ENCODE results near the gene SEC61B. TPM values are rescaled to one million over a fixed set of nuclear protein-coding genes. Genes with fewer than 3 reads are reported as not detected.
A peak's percentile ranks its signal among the peaks of the same experiment; 100 is the strongest.

Gene SEC61B
- 100 to 1,000 TPM; 141 to 181 TPM for polyA plus RNA-seq

GRCh38 chr9:99221621-99222415 lies at the start of gene SEC61B, which contains the start of gene ALG2:
SEC61B (plus strand) TSS chr9:99222282; CDS start chr9:99222364, 82 bp downstream.
ALG2 (minus strand) TSS chr9:99221942; CDS start chr9:99221894, 48 bp downstream.
- peak within 1 kb of the TSS; percentile 91 to 95 for H3K27ac ChIP-seq (ENCODE audit: low read depth in 2 of 2, low read length in 1 of 2)
- H3K27me3 ChIP-seq (ENCODE audit: control insufficient read depth in 1 of 2, insufficient read depth in 2 of 2, low read length in 2 of 2): no peaks in the 10 kb centered on the region
- H3K4me1 ChIP-seq (ENCODE audit: control insufficient read depth in 2 of 2, insufficient read depth in 2 of 2, low read length in 1 of 2): no peaks in the 10 kb centered on the region
- 0 to 1% methylated on average over 70 of the region's 70 CpGs for WGBS, 2 donors
- peak within 1 kb of the TSS; percentile 99 to 100 for H3K4me3 ChIP-seq (ENCODE audit: low read depth in 1 of 2, low read length in 2 of 2)
- H3K36me3 ChIP-seq (ENCODE audit: control insufficient read depth in 2 of 2, insufficient read depth in 2 of 2, low read length in 1 of 2): peaks cover 3 to 11% of the 10 kb centered on the region in 2 donors
- H3K9me3 ChIP-seq (ENCODE audit: control insufficient read depth in 2 of 2, insufficient read depth in 1 of 2, low read depth in 1 of 2, low read length in 1 of 2): no peaks in the 10 kb centered on the region

- Histone ChIP-seq H3K27ac (ENCODE audit: low read depth in 2 of 2, low read length in 1 of 2) (no peak overlapping the region), H3K36me3 (ENCODE audit: control insufficient read depth in 2 of 2, insufficient read depth in 2 of 2, low read length in 1 of 2) (no peaks in the 10 kb centered on the region), H3K4me3 (ENCODE audit: low read depth in 1 of 2, low read length in 2 of 2) (no peak overlapping the region), H3K27me3 (ENCODE audit: control insufficient read depth in 1 of 2, insufficient read depth in 2 of 2, low read length in 2 of 2) (no peaks in the 10 kb centered on the region), H3K4me1 (ENCODE audit: control insufficient read depth in 2 of 2, insufficient read depth in 2 of 2, low read length in 1 of 2) (no peaks in the 10 kb centered on the region), H3K9me3 (ENCODE audit: control insufficient read depth in 2 of 2, insufficient read depth in 1 of 2, low read depth in 1 of 2, low read length in 1 of 2) (no peaks in the 10 kb centered on the region)
- 70 to 81% methylated on average over 10 of the region's 10 CpGs for WGBS, 2 donors
Measured at GRCh38 chr9:99173570-99174504, 48.2 kb upstream of the SEC61B start.

- no peak overlapping the region for H3K27ac ChIP-seq (ENCODE audit: low read depth in 2 of 2, low read length in 1 of 2)
- WGBS, 2 donors: 59 to 60% methylated on average over 4 of the region's 4 CpGs
Measured at GRCh38 chr9:99176527-99177013, 45.5 kb upstream of the SEC61B start.

GRCh38 chr9:99177576-99178366 lies 44.3 kb upstream of the SEC61B start:
- WGBS, 2 donors: 90% methylated on average over 8 of the region's 8 CpGs
- no peaks in the 10 kb centered on the region for H3K27me3 ChIP-seq (ENCODE audit: control insufficient read depth in 1 of 2, insufficient read depth in 2 of 2, low read length in 2 of 2)
- no peak overlapping the region for H3K27ac ChIP-seq (ENCODE audit: low read depth in 2 of 2, low read length in 1 of 2)
- H3K36me3 ChIP-seq (ENCODE audit: control insufficient read depth in 2 of 2, insufficient read depth in 2 of 2, low read length in 1 of 2): no peaks in the 10 kb centered on the region
- H3K4me1 ChIP-seq (ENCODE audit: control insufficient read depth in 2 of 2, insufficient read depth in 2 of 2, low read length in 1 of 2): no peaks in the 10 kb centered on the region
- no peaks in the 10 kb centered on the region for H3K9me3 ChIP-seq (ENCODE audit: control insufficient read depth in 2 of 2, insufficient read depth in 1 of 2, low read depth in 1 of 2, low read length in 1 of 2)
- no peak overlapping the region for H3K4me3 ChIP-seq (ENCODE audit: low read depth in 1 of 2, low read length in 2 of 2)

More at GRCh38 chr9:99176527-99177013, 45.5 kb upstream of the SEC61B start:
- Histone ChIP-seq H3K9me3 (ENCODE audit: control insufficient read depth in 2 of 2, insufficient read depth in 1 of 2, low read depth in 1 of 2, low read length in 1 of 2) (no peaks in the 10 kb centered on the region), H3K4me3 (ENCODE audit: low read depth in 1 of 2, low read length in 2 of 2) (no peak overlapping the region), H3K36me3 (ENCODE audit: control insufficient read depth in 2 of 2, insufficient read depth in 2 of 2, low read length in 1 of 2) (no peaks in the 10 kb centered on the region), H3K4me1 (ENCODE audit: control insufficient read depth in 2 of 2, insufficient read depth in 2 of 2, low read length in 1 of 2) (no peaks in the 10 kb centered on the region), H3K27me3 (ENCODE audit: control insufficient read depth in 1 of 2, insufficient read depth in 2 of 2, low read length in 2 of 2) (no peaks in the 10 kb centered on the region)

GRCh38 chr9:99178912-99179872 lies 42.9 kb upstream of the SEC61B start:
- H3K27ac ChIP-seq (ENCODE audit: low read depth in 2 of 2, low read length in 1 of 2): no peak overlapping the region
- 90% methylated on average over 17 of the region's 17 CpGs for WGBS, 2 donors
- no peaks in the 10 kb centered on the region for H3K4me1 ChIP-seq (ENCODE audit: control insufficient read depth in 2 of 2, insufficient read depth in 2 of 2, low read length in 1 of 2)
- no peaks in the 10 kb centered on the region for H3K27me3 ChIP-seq (ENCODE audit: control insufficient read depth in 1 of 2, insufficient read depth in 2 of 2, low read length in 2 of 2)
- no peaks in the 10 kb centered on the region for H3K9me3 ChIP-seq (ENCODE audit: control insufficient read depth in 2 of 2, insufficient read depth in 1 of 2, low read depth in 1 of 2, low read length in 1 of 2)
- no peak overlapping the region for H3K4me3 ChIP-seq (ENCODE audit: low read depth in 1 of 2, low read length in 2 of 2)
- no peaks in the 10 kb centered on the region for H3K36me3 ChIP-seq (ENCODE audit: control insufficient read depth in 2 of 2, insufficient read depth in 2 of 2, low read length in 1 of 2)

GRCh38 chr9:99180199-99180598 lies 41.9 kb upstream of the SEC61B start:
- no peak overlapping the region for H3K27ac ChIP-seq (ENCODE audit: low read depth in 2 of 2, low read length in 1 of 2)
- WGBS, 2 donors: 89 to 94% methylated on average over 1 of the region's 1 CpG

GRCh38 chr9:99180662-99181061 lies 41.4 kb upstream of the SEC61B start:
- 87 to 89% methylated on average over 9 of the region's 9 CpGs for WGBS, 2 donors
- no peaks in the 10 kb centered on the region for H3K36me3 ChIP-seq (ENCODE audit: control insufficient read depth in 2 of 2, insufficient read depth in 2 of 2, low read length in 1 of 2)
- H3K9me3 ChIP-seq (ENCODE audit: control insufficient read depth in 2 of 2, insufficient read depth in 1 of 2, low read depth in 1 of 2, low read length in 1 of 2): no peaks in the 10 kb centered on the region

More at GRCh38 chr9:99180199-99180598, 41.9 kb upstream of the SEC61B start:
- Histone ChIP-seq H3K9me3 (ENCODE audit: control insufficient read depth in 2 of 2, insufficient read depth in 1 of 2, low read depth in 1 of 2, low read length in 1 of 2) (no peaks in the 10 kb centered on the region), H3K4me1 (ENCODE audit: control insufficient read depth in 2 of 2, insufficient read depth in 2 of 2, low read length in 1 of 2) (no peaks in the 10 kb centered on the region), H3K36me3 (ENCODE audit: control insufficient read depth in 2 of 2, insufficient read depth in 2 of 2, low read length in 1 of 2) (no peaks in the 10 kb centered on the region), H3K4me3 (ENCODE audit: low read depth in 1 of 2, low read length in 2 of 2) (no peak overlapping the region), H3K27me3 (ENCODE audit: control insufficient read depth in 1 of 2, insufficient read depth in 2 of 2, low read length in 2 of 2) (no peaks in the 10 kb centered on the region)

GRCh38 chr9:99181206-99181605 lies 40.9 kb upstream of the SEC61B start:
- 67 to 68% methylated on average over 2 of the region's 2 CpGs for WGBS, 2 donors
- no peak overlapping the region for H3K27ac ChIP-seq (ENCODE audit: low read depth in 2 of 2, low read length in 1 of 2)
- H3K4me1 ChIP-seq (ENCODE audit: control insufficient read depth in 2 of 2, insufficient read depth in 2 of 2, low read length in 1 of 2): no peaks in the 10 kb centered on the region
- H3K27me3 ChIP-seq (ENCODE audit: control insufficient read depth in 1 of 2, insufficient read depth in 2 of 2, low read length in 2 of 2): no peaks in the 10 kb centered on the region
- H3K9me3 ChIP-seq (ENCODE audit: control insufficient read depth in 2 of 2, insufficient read depth in 1 of 2, low read depth in 1 of 2, low read length in 1 of 2): no peaks in the 10 kb centered on the region
- no peaks in the 10 kb centered on the region for H3K36me3 ChIP-seq (ENCODE audit: control insufficient read depth in 2 of 2, insufficient read depth in 2 of 2, low read length in 1 of 2)
- H3K4me3 ChIP-seq (ENCODE audit: low read depth in 1 of 2, low read length in 2 of 2): no peak overlapping the region

More at GRCh38 chr9:99180662-99181061, 41.4 kb upstream of the SEC61B start:
- H3K4me3 ChIP-seq (ENCODE audit: low read depth in 1 of 2, low read length in 2 of 2): no peak overlapping the region
- no peaks in the 10 kb centered on the region for H3K4me1 ChIP-seq (ENCODE audit: control insufficient read depth in 2 of 2, insufficient read depth in 2 of 2, low read length in 1 of 2)
- no peak overlapping the region for H3K27ac ChIP-seq (ENCODE audit: low read depth in 2 of 2, low read length in 1 of 2)
- no peaks in the 10 kb centered on the region for H3K27me3 ChIP-seq (ENCODE audit: control insufficient read depth in 1 of 2, insufficient read depth in 2 of 2, low read length in 2 of 2)

Data from esophagus (tissue), 2 donors.